Activated CD4-positive, alpha-beta T cell treated with anti-CD3 and anti-CD28 coated beads for 24 hours (primary cell): ENCODE measurements around the gene ARAP3.
"Not testable (repeated sequence)": the region's sequence is repeated elsewhere in the genome, so short reads cannot be mapped to it uniquely, and the experiment has no call there.

Experiments
- DNase-seq, 2 donors: peaks; one replicate each; pipeline ENCODE4 v3.0.0-alpha.2; 2020; ENCODE audit warnings: low read depth in 2 of 2

Gene ARAP3

DNA sequence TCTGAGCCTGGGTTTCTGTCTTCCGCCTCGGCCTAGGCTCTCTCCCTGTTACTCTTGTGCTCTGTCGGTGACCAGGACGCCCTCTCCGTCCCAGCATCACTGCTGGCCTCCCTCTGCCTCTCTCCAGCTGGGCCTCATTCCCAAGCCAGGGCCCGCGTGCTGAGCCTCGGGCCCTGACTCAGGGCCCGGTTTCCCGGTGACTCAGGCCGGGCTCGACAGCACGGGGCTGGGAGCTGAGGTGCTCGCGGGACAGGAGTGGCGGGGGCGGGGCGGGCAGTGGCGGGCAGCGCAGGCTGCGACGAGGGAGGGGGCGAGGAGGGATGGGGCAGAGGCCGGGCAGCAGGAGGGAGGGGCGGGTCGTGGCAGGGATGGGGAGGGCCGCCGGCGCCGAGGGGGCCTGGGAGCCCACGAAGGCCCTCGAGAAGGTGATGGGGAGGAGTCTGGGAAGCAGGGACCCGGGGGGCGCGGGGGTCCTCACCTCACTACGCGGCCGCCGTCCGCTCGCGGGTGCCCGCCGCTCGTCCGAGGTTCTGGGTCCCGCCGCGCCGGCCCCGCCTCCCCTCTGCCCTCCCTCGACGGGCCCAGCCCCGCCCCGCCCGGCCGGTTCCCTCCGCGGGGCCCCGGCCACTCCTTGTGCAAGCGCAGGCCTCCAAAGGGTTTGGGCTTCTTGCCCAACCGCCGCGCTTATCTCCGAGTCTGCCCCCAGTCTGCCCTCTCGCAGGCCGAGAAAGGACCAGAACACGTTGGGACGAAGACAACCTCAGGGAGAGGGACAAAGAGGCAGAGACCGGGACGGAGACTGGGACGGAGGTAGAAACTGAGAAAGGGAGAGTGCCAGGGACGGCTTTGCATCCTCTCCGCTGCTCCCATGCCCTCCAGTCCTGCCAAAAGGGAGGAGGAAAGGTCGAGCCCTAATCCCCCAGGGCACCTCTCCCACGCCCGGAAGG lies at the start of gene ARAP3:
Gene ARAP3, minus strand, starts transcription at position 536 of the 947 bp plus-strand sequence. CDS start 1,744 bp downstream, outside the sequence.
- no peak for DNase-seq

- DNase-seq = no peak
These were observed 47.5 kb upstream of the ARAP3 start for GRCh38 chr5:141729387-141730006.

- no peak for DNase-seq
These were observed 43.9 kb upstream of the ARAP3 start for GRCh38 chr5:141725891-141726290.

DNA sequence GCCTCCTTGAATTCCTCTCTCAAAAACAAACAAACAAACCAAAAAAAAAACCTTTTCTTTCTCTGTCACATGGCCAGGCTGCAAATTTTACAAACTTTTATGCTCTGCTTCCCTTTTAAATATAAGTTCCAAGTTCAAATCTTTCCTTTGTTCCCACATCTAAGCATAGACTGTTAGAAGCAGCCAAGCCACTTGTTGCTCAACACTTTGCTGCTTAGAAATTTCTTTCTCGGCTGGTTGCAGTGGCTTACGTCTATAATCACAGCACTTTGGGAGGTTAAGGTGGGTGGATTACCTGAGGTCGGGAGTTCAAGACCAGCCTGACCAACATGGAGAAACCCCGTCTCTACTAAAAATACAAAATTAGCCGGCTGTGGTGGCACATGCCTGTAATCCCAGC lies 43.1 kb upstream of the ARAP3 start:
- not testable (repeated sequence) for DNase-seq

DNA sequence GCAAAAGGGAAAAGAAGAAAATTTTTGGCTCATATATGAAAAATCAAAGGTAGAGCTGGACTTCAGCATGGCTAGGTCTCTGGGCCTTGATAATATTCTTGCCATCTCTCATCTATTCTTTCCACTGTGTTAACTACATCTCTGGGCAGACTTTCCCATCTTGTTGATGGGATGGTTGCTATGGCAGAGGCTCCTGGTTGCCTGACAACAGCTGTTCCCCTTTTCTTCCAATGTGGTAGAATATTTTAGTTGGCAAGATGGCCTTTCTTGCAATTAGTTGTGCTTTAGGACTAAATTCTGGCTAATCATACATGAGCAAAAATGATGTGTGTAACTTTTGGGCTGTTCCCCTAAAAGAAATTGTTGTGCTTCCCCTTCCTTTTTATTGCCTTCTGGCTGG lies 40.2 kb upstream of the ARAP3 start:
- no peak for DNase-seq

DNA sequence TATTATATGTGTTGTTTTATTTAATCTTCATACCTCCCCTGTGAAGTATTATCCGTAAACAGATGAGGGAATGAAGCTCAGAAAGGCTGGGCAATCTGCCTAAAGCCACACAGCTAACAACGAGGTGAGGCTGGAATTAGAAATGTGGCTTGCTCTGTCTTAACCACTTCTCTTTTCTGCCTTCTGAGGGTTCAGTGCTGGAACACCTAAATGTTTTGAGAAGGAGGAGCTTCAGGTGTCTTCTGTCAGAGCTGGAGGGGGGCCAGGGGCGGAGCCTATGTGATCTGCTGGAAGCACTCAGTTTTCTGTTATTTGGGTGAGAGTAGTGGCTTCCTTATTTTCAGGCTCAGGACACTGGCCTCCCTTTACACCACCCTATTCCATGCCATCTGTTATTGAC lies 35.0 kb upstream of the ARAP3 start:
- no peak for DNase-seq

- DNase-seq = no peak
These were observed 34.4 kb upstream of the ARAP3 start for GRCh38 chr5:141716468-141716867.

DNA sequence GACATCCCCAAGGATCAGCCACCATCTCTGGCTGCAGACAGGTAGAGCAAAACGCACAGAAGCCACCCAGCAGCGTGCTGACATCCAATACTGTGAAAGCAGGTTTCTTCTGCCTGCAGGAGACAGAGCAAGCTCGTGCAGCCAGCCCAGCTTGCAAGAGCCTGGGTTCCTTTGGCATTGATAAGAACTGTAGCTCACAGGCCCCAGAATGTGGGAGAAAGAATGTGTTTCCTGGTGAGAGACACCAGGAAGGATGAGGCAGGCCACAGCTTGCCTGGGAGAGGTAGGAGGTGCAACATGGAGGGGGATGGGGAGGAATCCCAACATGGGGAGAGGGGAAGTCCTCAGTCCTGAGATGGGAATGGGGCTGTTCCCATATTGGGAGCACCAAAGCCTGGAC lies 34.0 kb upstream of the ARAP3 start:
- no peak for DNase-seq

GRCh38 chr5:141715346-141715905 lies 33.4 kb upstream of the ARAP3 start:
- DNase-seq = no peak

DNA sequence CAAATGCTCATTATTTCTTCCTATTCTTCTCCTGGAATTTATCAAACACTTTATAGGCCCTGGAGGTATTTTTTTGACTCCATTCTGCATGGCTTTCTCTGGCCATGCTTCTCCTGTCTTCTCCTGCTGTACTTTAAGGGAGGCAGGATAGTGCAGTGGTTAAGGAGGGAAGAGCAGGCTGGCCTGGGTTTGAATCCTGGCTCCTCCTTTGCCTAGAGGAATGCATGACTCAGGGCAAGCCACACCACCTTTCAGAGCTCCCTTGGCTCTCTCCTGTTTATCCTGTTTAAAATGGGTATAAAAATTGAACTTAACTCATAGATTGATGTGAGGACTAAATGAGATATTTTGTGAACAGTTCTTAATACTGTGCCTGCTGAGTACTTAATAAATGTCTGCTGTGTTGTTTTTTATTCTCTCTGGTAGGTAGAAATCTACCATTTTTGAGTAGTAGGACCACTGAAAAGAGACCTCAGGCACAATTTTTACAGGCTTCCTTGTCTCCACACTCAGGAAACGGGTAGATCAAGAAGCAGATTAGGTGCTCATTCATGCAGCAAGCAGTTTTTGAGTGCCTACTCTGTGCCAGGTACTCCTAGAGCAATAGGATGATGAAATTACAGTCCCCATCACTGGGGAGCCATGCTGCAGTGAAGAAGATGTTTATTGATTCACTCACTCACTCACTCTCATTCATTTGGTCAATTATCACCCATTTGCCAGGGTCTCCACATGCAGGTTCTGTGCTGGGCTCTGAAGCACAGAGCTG lies 32.7 kb upstream of the ARAP3 start:
- no peak for DNase-seq

DNA sequence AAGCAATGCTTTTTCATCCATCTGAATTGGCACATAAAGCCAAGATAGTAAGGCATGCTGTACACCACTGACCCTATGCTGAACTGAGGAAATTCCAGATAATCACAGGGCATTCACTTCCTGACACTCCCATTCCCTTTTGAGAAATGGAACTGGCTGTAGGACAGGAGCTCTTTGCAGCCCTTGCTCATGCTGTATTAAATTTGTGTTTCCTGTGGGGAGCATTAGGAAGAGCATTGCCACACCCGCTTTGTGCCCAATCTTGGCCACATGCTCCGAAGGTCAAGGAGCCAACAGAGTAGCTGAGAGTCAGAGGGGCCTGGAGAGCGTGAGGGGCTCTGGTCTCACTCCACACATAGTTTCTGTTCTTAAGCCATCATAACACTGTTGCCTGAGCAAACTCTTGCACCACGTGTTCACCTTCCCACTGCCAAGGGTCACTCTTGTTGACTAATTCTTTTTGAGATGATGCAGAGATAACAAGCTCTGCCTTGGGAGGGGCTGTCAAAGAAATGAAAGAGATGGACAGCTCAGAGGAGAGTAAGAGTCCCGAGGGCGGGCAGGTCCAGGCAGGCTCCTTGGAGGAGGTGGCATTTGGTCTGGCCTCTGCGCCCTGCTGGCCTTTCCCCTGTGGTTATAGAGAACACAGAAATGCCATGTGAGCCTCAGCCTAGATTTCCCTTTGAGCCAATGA lies 31.7 kb upstream of the ARAP3 start:
- no peak for DNase-seq

DNA sequence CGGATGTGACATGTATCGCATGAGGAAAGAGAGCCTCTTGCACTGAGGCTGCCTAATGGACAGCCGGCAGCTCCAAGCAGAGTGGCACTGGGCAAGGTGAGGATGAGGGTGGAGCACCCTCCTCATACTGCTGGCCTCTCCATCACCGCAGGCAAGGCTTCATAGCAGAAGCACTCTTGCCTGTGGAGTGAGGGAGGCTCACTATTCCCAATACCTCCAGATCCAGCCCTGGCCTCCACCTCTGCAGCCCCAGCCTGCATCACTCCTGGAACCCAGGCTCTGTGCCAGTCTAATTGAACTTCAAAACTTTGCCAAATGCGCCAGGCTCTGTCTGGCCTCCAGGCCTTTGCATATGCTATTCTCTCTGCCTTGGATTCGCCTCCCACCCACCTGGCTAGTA lies 29.7 kb upstream of the ARAP3 start:
- no peak for DNase-seq

- no peak for DNase-seq
These were observed 27.8 kb upstream of the ARAP3 start for GRCh38 chr5:141709699-141710267.

GRCh38 chr5:141708016-141708415 lies 26.0 kb upstream of the ARAP3 start:
- DNase-seq = no peak

- DNase-seq = no peak
These were observed 25.5 kb upstream of the ARAP3 start for GRCh38 chr5:141707510-141707909.

DNA sequence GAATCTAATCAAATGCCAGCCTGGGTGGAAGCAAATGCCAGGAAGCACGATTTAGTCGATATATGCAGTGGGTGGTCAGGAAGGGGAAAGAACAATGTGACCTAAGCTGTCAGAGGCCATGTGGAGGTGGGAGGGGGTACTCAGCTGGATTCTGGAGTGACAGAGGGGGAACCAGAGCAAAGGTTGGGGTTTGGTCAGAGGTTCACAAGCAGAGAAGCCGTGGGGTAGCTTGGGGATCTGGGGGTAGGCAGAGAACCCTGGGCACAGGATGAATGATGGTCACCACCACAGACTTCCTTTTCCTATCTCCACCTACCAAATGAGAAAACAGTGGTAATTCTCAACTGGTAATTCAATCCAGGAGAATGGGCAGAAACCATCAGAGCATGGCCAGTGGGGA lies 24.1 kb upstream of the ARAP3 start:
- DNase-seq = no peak

- no peak for DNase-seq
These were observed 23.4 kb upstream of the ARAP3 start for GRCh38 chr5:141705469-141705868.

- no peak for DNase-seq
These were observed 22.8 kb upstream of the ARAP3 start for GRCh38 chr5:141704782-141705297.

GRCh38 chr5:141703133-141703561 lies 21.1 kb upstream of the ARAP3 start:
- DNase-seq = no peak

DNA sequence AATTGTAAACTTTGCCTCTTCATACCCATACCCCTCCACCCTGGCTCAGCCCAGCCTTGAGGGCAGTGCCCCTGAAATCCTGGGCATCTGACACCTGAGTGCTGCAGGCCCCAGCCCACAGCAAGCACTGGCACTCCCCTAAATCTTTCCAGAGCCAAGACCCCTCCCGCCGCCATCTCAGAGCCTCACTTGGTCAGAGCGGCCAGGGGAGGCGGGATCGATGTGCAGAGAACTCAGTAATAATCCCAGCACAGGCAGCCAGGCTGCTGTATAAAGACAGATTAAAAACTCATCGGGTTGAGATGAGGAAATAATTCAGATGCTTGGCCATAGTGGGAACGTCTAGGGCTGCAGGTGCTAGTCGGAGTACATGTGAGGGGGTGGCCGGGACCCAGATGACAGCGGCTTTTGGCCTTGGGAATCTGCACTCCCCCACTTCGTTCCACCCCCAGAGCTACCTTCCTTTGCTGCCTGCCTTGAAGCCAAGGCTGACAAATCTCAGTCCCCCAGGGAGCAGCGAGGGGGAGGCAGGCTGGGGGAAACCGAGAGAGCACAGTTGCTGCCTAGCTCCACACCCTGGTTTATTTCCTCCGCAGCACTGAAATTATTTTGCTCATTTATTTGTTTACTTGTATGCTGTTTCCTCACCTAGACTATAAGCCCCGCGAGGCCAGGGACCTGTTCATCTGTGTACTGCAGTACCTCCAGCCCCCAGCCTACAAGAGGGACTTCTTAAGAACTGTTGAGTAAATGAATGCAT lies 19.5 kb upstream of the ARAP3 start:
- DNase-seq = no peak
